Fibroblast of the aortic adventitia (primary cell): Measurements from ENCODE around the gene CASP2. TPM values are rescaled to one million over a fixed set of nuclear protein-coding genes. Genes with fewer than 3 reads are reported as not detected.

ENCODE experiments used
- DNase-seq: peaks from one replicate; pipeline ENCODE4 v3.0.0-alpha.2; 2010; ENCODE audit warnings: low read depth
- H3K4me3 ChIP-seq: 2 replicates; pipeline ENCODE4 v1.5.1; 2011; ENCODE audit warnings: low read depth, mild to moderate bottlenecking, control low read depth, low read length, moderate library complexity
- total RNA-seq: library from RNA; depleted of rRNA; stranded (reverse); fragments of >200 nt; gene quantifications from 2 replicates; pipeline ENCODE4 v1.2.3, GENCODE V29; 2012; ENCODE audit warnings: low replicate concordance
- TF ChIP-seq, protein P1 (sequence below): IDR thresholded peaks from 2 replicates; pipeline ENCODE4 v1.5.1; 2011; ENCODE audit warnings: mild to moderate bottlenecking, low read length, control low read depth, inconsistent platforms; ENCODE audit not compliant: insufficient read depth

CASP2 gene
- total RNA-seq, 1 donor = 19.8 TPM

DNA sequence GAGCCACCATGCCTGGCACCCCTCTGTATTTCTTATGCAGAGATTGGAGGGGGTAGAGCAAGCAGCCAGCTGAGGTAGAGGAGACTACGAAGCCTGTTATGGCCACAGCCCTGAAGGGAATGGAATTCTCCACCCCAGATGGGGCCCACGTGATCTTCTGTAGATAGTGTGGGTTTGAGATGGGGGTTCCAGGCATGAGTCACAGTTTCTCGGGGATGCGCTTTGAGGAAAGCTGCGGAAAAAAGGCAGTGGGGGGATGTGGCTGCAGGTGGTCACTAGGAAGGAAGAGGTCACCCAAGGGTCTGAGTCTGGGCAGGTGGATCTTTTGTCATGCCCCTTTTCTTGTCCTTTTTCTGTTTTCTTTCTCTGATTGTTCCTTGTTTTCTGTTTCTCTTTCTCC is 62.9 kb downstream of the CASP2 start:
- no peak for DNase-seq
- TF ChIP-seq, protein P1, sequence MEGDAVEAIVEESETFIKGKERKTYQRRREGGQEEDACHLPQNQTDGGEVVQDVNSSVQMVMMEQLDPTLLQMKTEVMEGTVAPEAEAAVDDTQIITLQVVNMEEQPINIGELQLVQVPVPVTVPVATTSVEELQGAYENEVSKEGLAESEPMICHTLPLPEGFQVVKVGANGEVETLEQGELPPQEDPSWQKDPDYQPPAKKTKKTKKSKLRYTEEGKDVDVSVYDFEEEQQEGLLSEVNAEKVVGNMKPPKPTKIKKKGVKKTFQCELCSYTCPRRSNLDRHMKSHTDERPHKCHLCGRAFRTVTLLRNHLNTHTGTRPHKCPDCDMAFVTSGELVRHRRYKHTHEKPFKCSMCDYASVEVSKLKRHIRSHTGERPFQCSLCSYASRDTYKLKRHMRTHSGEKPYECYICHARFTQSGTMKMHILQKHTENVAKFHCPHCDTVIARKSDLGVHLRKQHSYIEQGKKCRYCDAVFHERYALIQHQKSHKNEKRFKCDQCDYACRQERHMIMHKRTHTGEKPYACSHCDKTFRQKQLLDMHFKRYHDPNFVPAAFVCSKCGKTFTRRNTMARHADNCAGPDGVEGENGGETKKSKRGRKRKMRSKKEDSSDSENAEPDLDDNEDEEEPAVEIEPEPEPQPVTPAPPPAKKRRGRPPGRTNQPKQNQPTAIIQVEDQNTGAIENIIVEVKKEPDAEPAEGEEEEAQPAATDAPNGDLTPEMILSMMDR = no peak
- no peak overlapping the region for H3K4me3 ChIP-seq

DNA sequence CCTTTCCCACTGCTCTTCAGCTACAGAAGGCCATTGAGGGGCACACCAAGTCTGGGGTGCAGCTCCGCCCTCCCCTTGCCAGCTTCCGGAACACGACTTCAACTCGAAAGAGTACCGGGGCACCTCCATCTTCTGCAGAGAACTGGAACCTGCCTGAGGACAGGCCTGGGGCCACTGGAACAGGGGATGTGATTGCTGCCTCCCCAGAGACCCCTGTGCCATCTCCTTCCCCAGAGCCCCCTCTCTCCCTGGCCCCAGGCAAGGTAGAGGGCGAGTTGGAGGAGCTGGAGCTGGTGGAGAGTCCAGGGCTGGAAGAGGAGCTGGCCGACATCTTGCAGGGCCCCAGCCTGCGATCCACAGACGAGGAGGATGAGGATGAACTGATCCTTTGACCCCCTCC is 63.4 kb downstream of the CASP2 start:
- DNase-seq = no peak
- TF ChIP-seq, protein P1 = no peak
- H3K4me3 ChIP-seq = no peak overlapping the region

DNA sequence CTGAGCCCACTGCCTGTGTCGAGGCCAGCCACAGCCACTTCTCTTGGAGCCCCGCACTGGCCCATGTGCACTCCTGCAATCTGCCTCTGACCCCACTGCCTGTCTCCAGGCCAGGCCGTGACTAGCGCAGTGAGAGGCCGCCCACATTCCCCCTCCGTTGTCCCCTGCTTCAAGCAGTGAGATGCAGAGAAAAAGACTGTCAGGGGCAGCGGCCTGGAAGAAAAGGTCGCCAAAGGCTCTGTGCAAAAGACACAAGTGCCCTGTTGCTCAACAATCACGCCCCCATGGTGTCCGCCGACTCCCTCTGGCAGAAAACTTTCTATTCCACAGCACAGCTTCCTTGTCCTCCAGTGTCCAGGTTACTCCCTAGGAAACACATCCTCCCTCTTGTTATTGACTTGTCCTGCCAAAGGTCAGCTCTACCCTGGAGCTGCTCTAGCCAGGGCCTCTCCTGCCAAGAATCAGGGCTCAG is 64.4 kb downstream of the CASP2 start:
- no peak for DNase-seq
- TF ChIP-seq, protein P1 = no peak
- no peak overlapping the region for H3K4me3 ChIP-seq

DNA sequence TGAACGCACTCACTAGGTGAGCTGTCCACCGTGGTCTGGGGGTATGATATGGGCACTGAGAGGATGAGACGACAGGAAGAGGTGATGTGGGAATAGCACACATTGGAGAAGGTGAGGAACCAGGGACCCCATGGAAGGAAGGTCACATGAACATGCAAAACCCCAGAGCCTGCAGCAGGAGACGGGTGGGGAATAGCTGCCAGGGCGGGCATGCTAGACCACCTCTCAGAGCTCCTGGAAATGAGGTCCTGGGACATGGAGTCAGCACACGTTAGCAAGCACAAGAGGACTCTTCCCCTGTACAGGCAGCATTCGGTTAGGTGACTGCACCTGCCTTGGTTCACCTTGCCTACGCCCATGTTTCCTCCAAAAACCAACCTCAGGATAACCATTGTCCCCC is 66.2 kb downstream of the CASP2 start:
- H3K4me3 ChIP-seq = no peak overlapping the region
- no peak for DNase-seq
- TF ChIP-seq, protein P1 = no peak

DNA sequence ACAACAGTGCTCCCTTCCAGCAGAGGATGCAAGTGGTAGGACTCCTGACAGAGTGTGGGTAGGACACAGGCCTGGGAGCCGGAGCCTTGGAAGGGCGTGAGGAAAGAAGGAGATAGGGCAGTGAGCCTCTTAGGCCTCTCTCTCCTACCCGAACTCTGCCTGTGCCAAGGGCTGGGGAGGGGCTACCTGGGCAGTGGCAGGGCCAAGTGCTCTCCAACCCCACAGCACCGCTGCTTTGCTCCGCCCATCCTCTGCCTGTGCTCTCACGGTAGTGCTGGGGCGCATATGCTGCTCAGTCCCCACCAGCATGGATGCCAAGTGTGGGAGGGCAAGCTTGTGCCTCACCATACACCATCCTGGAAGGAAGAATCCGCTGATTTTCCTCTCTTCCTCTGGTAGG is 66.8 kb downstream of the CASP2 start:
- TF ChIP-seq, protein P1 = no peak
- DNase-seq = no peak
- H3K4me3 ChIP-seq = no peak overlapping the region

DNA sequence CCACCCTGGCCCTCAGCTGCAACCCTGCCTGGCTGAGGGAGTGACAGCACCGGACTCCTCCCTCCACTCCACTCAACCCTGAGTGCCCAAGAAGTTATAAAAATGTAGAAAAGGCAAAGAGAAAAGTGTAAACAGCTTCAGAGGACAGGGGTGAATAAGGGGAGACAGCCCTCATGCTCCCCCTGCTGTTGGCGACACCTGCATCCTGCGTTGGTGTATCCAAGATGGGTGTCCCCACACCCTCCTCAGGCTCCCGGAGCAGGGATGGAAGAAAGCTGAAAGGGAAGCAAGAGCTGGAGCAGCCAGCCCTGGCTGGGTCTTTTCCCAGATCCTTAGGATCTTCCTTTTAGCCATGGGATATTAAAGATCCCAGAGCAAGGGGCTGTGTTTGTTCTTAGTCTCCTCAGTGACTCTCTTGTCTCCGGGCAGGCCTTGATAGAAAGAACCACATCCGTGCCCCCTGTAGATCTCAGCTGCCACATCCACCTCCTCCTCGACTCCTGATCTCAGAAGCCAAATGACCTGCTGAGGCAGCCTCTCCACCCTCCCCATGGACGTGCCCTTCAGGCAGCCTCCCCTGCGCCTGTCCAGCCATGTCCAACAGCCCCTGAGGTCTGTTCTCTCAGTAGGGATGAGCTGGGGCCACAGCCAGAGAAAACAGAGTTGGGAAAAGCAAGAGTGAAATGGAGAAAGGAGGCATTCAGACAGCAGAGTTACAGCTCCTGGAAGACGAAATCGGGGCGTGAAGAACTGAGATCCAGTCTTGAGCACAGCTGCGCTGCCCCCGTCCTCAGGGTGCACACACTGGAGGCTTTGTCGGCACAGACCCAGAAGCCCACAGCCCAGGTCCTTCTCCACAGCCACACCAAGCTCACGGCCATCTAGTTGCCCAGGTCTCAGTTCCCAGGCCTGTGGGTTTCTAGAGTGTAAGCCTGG is 67.6 kb downstream of the CASP2 start:
- DNase-seq = no peak
- TF ChIP-seq, protein P1 = no peak
- no peak overlapping the region for H3K4me3 ChIP-seq
